VCaP (cell line): Measurements from ENCODE around the gene GRAP.

Experiments
- H3K27ac ChIP-seq: fragments of 450-650 bp; 2 replicates; pipeline ENCODE4 v1.5.1; 2017
- TF ChIP-seq, protein P1 (sequence below): fragments of 450-650 bp; conservative IDR thresholded peaks from 2 replicates; pipeline ENCODE4 v1.5.1; 2017; ENCODE audit warnings: mild to moderate bottlenecking, moderate library complexity

The GRAP gene

GRCh38 chr17:19005137-19005773, 41.5 kb downstream of the GRAP start:
- TF ChIP-seq, protein P1, sequence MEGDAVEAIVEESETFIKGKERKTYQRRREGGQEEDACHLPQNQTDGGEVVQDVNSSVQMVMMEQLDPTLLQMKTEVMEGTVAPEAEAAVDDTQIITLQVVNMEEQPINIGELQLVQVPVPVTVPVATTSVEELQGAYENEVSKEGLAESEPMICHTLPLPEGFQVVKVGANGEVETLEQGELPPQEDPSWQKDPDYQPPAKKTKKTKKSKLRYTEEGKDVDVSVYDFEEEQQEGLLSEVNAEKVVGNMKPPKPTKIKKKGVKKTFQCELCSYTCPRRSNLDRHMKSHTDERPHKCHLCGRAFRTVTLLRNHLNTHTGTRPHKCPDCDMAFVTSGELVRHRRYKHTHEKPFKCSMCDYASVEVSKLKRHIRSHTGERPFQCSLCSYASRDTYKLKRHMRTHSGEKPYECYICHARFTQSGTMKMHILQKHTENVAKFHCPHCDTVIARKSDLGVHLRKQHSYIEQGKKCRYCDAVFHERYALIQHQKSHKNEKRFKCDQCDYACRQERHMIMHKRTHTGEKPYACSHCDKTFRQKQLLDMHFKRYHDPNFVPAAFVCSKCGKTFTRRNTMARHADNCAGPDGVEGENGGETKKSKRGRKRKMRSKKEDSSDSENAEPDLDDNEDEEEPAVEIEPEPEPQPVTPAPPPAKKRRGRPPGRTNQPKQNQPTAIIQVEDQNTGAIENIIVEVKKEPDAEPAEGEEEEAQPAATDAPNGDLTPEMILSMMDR = no peak

GRCh38 chr17:19004421-19005136, 42.2 kb downstream of the GRAP start, which contains the start of gene FAM83G:
Gene FAM83G (minus strand): TSS chr17:19004764. CDS start chr17:19004041, 723 bp downstream.
- TF ChIP-seq, protein P1 = no peak
- peak within 1 kb of the TSS; percentile 66; the same call in 1 of the 2 replicates for H3K27ac ChIP-seq

More at GRCh38 chr17:19005137-19005773, 41.5 kb downstream of the GRAP start:
- peak overlapping the region; percentile 66; the same call in 1 of the 2 replicates for H3K27ac ChIP-seq

DNA sequence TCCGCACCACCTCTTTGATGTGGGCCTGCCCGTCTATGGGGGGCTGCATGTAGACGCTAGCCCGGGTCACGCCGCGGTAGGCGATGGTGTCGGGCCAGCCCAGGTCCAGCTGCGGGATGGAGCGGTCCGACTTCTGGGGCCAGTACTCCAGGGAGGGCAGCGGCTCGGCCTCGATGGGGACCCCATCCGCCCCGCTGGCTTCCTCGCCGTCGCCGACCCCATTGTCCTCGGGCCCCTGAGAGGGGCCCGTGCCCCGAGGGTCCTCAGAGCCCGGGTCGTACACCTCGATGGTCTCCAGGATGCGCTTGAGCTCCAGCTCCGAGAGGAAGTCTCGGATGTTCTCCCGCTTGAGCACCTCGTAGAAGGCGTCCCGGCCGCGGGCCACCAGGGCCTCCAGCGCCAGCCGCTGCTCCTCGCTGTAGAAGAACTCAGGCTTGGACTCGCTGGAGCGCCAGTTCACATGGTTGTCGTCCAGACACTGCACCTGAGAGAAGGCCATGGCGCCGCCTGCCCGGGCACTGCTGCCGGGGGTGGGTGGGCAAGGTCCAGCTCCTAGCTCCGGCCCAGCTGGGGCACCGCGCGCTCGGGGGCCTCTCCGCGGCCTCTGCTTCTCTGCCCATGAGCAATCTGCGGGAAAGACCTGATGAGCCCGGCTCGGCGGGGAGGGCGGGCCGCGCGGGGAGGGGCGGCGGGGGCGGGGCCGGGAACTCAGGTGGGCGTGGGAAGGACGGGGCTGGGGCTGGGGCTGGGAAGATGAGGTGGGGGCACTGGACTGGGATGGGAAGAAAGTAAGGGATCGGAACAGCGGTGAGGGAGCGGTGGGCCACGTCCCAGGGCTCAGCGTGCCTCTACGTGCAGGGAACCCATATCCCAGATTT, 43.0 kb downstream of the GRAP start:
- TF ChIP-seq, protein P1 = no peak
- H3K27ac ChIP-seq = peak overlapping the region; percentile 66; the same call in 1 of the 2 replicates

DNA sequence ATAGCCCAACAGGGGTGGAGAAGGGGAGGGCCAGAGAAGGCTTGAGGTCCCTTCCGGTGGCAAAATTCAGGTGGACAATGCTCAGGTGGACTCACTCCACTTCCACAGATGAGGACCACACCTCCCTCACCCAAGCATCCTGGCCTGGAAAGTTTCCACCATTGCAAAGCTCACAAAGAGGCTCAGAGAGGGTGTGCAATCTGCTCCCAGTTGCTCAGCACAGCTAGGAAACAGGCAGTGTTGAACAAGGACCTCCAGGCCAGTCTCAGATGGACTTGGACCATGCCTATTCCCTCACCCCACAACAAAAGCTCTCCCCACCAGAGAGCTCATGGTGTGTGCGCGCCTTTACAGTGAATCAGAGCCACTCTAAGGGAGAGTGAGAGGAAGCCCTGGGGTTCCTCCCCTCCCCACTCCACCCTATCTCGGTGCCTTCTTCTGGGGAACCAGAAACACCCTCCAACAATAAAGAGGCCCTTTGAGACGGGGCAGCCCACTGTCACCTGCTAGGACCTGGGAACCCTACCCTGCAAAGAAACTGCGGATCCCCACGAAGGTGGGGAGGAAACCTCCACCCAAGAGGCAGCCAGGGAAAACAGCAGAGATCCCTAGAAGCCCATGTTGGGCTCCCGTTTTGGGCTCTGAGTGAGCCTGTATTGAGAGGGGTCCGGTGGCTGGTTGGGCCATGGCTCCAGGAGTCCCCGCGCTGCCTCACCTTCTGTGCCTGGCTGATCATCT, 43.8 kb downstream of the GRAP start:
- TF ChIP-seq, protein P1 = no peak
- H3K27ac ChIP-seq = no peak overlapping the region

GRCh38 chr17:19001907-19002590, 44.7 kb downstream of the GRAP start:
- H3K27ac ChIP-seq = no peak overlapping the region
- TF ChIP-seq, protein P1 = no peak

- H3K27ac ChIP-seq = no peak overlapping the region
Observed at GRCh38 chr17:19000531-19001325, 46.0 kb downstream of the GRAP start.

More at GRCh38 chr17:19000531-19001325, 46.0 kb downstream of the GRAP start:
- TF ChIP-seq, protein P1 = no peak
